Measurements from ENCODE around the gene TMEM234. TPM values are rescaled to one million over a fixed set of nuclear protein-coding genes. Genes with fewer than 3 reads are reported as not detected.

The TMEM234 gene
- total RNA-seq, 6 experiments from 2014 or later, result 18.5 to 23.7 (median 20.3) TPM

DNA sequence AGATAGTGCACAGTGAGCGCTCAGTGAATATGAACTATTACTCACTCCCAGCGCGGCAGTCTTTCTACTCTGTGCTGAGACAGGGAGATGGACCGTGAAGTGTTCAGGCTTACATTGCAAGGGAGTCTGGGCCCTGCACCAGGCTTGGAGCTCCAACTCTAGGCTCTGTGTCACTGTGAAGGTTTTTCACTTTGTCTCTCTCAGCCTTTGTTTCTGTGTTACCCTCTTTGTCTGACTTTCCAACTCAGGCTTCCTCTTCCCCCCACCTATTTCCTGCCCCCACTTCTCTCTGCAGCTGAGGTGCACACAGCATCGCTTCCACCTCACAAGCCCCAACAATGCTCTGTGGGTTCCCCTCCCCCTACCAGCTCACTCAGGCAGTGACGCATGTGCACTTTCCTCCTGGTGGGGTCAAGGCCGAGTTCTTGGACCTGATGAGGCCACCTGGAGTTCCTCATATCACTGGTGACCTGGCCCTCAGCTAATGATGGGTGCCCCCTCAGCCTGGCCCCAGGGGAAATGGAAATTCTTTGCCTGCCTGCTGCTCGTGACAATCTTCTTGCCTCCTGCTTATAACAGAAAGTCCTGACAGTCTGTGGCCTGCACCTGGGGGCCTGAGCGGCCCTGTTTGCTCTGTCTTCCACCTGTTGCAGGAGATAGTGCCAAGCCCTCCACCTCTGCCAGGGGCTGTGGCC is 27.8 kb upstream of the TMEM234 start:
- H3K9me3 Mint-ChIP-seq, result no peaks in the 10 kb centered on the region
- TF ChIP-seq, protein P1, sequence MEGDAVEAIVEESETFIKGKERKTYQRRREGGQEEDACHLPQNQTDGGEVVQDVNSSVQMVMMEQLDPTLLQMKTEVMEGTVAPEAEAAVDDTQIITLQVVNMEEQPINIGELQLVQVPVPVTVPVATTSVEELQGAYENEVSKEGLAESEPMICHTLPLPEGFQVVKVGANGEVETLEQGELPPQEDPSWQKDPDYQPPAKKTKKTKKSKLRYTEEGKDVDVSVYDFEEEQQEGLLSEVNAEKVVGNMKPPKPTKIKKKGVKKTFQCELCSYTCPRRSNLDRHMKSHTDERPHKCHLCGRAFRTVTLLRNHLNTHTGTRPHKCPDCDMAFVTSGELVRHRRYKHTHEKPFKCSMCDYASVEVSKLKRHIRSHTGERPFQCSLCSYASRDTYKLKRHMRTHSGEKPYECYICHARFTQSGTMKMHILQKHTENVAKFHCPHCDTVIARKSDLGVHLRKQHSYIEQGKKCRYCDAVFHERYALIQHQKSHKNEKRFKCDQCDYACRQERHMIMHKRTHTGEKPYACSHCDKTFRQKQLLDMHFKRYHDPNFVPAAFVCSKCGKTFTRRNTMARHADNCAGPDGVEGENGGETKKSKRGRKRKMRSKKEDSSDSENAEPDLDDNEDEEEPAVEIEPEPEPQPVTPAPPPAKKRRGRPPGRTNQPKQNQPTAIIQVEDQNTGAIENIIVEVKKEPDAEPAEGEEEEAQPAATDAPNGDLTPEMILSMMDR (IDR thresholded peaks at IDR 0.05), result no peak
- peaks cover 1% of the 10 kb centered on the region; the same call in 1 of the 2 replicates for H3K27me3 Mint-ChIP-seq (ENCODE audit: insufficient read depth)
- peaks cover 38% of the 10 kb centered on the region for H3K4me1 Mint-ChIP-seq (ENCODE audit: low read depth)
- H3K36me3 Mint-ChIP-seq (ENCODE audit: low read depth), result no peaks in the 10 kb centered on the region
- no peak overlapping the region for H3K4me3 Mint-ChIP-seq
- no peak for DNase-seq
- H3K27ac Mint-ChIP-seq, result no peak overlapping the region

DNA sequence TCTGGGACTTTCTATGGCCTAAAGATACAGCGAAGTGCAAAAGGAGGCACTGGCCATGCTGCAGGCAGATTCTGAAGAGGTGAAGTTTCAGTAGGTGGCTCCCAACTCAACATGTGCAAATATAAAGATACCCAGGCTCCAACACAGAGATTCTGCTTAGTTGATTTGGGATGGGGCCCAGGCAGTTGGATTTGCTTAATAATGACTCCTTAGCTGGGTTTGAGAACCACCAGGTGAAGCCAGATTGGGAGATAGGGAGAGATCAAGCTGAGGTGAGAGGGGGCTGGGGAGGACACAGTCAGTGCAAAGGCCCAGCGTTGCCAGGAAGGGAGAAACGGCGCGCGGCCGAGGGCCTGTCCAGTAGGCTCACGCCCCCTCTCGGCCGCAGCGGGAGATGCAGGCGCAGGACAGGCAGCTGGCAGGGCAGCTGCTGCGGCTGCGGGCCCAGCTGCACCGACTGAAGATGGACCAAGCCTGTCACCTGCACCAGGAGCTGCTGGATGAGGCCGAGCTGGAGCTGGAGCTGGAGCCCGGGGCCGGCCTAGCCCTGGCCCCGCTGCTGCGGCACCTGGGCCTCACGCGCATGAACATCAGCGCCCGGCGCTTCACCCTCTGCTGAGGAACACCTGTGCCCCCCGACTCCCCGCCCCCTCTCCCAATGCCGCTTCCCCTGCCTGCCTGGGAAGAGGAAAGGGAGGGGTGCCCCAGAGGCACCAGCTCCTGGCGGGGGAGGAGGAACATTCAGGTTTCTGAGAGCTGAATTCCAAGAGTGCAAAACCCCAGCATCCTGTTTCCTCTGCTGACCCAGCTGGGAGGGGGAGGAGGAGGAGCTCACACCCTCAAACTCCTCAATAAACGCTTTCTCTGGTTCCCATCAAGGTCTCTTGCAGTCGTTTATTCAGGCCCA is 26.1 kb upstream of the TMEM234 start:
- Mint-ChIP-seq H3K36me3 (ENCODE audit: low read depth) (no peaks in the 10 kb centered on the region), H3K9me3 (no peaks in the 10 kb centered on the region), H3K4me3 (no peak overlapping the region), H3K27ac (no peak overlapping the region), H3K27me3 (ENCODE audit: insufficient read depth) (peaks cover 1% of the 10 kb centered on the region; the same call in 1 of the 2 replicates), H3K4me1 (ENCODE audit: low read depth) (peaks cover 38% of the 10 kb centered on the region)
- TF ChIP-seq, protein P1 (IDR thresholded peaks at IDR 0.05), result peak; percentile 88
- peak; percentile 53 for DNase-seq

DNA sequence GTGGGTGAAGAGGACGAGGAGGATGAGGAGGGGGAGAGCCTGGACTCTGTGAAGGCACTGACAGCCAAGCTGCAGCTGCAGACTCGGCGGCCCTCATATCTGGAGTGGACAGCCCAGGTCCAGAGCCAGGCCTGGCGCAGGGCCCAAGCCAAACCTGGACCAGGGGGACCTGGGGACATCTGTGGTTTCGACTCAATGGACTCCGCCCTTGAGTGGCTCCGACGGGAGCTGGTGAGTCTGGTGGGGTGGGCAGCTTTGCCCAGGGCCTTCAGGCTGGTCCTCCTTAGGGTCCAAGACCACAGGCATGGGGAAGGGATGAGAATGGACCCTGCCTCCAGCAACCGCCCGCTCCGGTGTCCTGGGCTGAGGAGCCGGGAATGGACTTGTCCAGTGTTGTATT is 25.3 kb upstream of the TMEM234 start:
- H3K4me1 Mint-ChIP-seq (ENCODE audit: low read depth), result peaks cover 40% of the 10 kb centered on the region
- DNase-seq, result no peak
- peak overlapping the region; percentile 83; the same call in 1 of the 2 replicates for H3K27ac Mint-ChIP-seq
- H3K27me3 Mint-ChIP-seq (ENCODE audit: insufficient read depth), result peaks cover 1% of the 10 kb centered on the region; the same call in 1 of the 2 replicates
- TF ChIP-seq, protein P1 (IDR thresholded peaks at IDR 0.05), result no peak
- no peak overlapping the region for H3K4me3 Mint-ChIP-seq
- no peaks in the 10 kb centered on the region for H3K36me3 Mint-ChIP-seq (ENCODE audit: low read depth)
- H3K9me3 Mint-ChIP-seq, result no peaks in the 10 kb centered on the region

DNA sequence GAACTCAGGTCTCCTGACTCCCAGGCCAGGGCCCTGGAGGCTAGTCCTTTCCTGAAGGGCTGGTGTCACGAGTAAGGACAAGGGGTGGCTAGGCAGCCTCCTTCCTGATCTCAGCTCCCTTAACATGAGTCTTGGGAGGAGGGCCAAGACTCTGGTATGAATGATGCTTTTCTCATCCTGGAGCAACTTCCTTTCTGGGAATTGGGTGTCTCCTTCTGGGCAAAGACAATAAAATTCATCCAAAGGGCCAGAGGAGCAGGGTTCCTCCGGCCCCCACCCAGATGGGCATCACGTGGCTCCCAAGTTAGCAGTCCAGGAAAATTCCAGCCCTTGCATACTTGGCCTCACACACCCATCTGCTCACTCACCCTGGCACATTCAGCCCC is 24.7 kb upstream of the TMEM234 start, which contains the start of gene FAM167B:
Gene FAM167B, plus strand, starts transcription at position 335 of the 386 bp plus-strand sequence. CDS start 200 bp downstream, outside the sequence.
- no peaks in the 10 kb centered on the region for H3K36me3 Mint-ChIP-seq (ENCODE audit: low read depth)
- H3K27ac Mint-ChIP-seq, result peak within 1 kb of the TSS; percentile 83
- TF ChIP-seq, protein P1 (IDR thresholded peaks at IDR 0.05), result no peak
- H3K9me3 Mint-ChIP-seq, result no peaks in the 10 kb centered on the region
- H3K4me1 Mint-ChIP-seq (ENCODE audit: low read depth), result peaks cover 43% of the 10 kb centered on the region
- H3K4me3 Mint-ChIP-seq, result peak within 1 kb of the TSS; percentile 45; the same call in 1 of the 2 replicates
- peaks cover 1% of the 10 kb centered on the region; the same call in 1 of the 2 replicates for H3K27me3 Mint-ChIP-seq (ENCODE audit: insufficient read depth)
- peak; percentile 70 for DNase-seq

DNA sequence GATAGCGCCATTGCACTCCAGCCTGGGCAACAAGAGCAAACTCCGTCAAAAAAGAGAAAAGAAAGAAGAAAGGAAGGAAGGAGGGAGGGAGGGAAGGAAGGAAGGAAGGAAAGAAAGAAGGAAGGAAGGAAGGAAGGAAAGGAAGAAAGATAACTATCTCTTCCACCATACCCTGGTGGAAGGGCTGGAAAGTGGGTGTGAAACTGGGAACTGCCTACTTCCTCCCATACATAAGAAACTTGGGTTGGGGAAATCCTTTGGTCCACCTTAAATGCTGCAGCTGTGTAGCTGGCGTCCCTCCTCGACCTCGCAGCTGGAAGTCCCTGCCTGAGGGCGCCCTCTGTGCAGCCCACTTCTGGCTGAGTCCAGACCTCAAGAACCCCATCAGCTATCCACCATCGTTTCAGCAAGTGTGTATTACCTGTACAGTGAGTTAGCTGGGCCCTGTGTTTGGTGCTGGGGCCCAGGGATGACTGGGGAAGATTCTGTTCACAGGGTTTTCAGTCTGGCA is 20.2 kb upstream of the TMEM234 start:
- Mint-ChIP-seq H3K4me3 (no peak overlapping the region), H3K4me1 (ENCODE audit: low read depth) (peaks cover 31% of the 10 kb centered on the region)
- no peak for DNase-seq

More for the DNA sequence above, 20.2 kb upstream of the TMEM234 start:
- no peak overlapping the region; the same call in 1 of the 2 replicates for H3K27ac Mint-ChIP-seq
- TF ChIP-seq, protein P1 (IDR thresholded peaks at IDR 0.05), result no peak
- H3K27me3 Mint-ChIP-seq (ENCODE audit: insufficient read depth), result no peaks in the 10 kb centered on the region
- no peaks in the 10 kb centered on the region for H3K36me3 Mint-ChIP-seq (ENCODE audit: low read depth)
- no peaks in the 10 kb centered on the region for H3K9me3 Mint-ChIP-seq

Measured in HFFc6 (cell line).